Activated CD4-positive, CD25-positive, alpha-beta regulatory T cell treated with anti-CD3 and anti-CD28 coated beads, Interleukin-2, amount 50 U/mL, for 72 hours (primary cell): ENCODE data around the gene FRAS1.

ENCODE experiments used
- DNase-seq: peaks from one replicate; pipeline ENCODE4 v3.0.0; 2021

FRAS1 gene

GRCh38 chr4:78558410-78558809, 501.3 kb downstream of the FRAS1 start:
- DNase-seq, result no peak

- no peak for DNase-seq
Measured at GRCh38 chr4:78560296-78560963, 503.3 kb downstream of the FRAS1 start.

- DNase-seq, result no peak
Measured at GRCh38 chr4:78561677-78562076, 504.6 kb downstream of the FRAS1 start.

- no peak for DNase-seq
Measured at GRCh38 chr4:78562687-78563086, 505.6 kb downstream of the FRAS1 start.

GRCh38 chr4:78565971-78566372, 508.8 kb downstream of the FRAS1 start:
- DNase-seq, result no peak

DNA sequence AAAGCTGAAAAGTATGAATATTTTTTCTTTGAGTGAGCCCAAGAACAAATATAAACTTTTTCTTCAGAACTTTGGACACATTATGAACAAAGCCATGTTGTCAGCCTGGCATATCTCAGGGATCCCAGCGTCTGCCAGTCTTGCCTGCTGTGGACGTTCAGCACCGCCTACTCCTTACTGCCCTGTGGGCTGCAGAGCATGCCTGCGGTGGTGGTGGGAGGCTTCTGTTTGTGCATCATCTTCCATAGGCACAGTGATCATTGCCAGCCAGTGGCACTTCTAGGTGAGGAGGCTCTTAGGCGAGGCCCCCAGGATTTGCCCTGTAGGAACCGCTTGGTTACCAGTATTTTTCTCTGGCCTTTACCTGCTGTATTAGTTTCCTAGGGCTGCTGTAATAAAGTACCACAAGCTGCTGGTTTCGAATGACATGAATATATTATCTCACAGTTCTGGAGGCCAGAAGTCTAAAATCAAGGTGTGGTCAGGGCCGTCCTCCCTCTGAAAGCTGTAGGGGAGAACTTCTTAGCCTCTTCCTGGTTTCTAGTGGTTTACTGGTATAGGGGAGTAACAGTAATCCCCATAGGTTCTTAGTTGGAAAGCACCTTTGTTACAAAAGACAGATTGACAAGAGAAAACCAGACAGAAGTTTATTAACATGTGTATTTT, 509.8 kb downstream of the FRAS1 start:
- DNase-seq, result no peak

GRCh38 chr4:78567500-78568060, 510.5 kb downstream of the FRAS1 start:
- DNase-seq, result no peak

DNA sequence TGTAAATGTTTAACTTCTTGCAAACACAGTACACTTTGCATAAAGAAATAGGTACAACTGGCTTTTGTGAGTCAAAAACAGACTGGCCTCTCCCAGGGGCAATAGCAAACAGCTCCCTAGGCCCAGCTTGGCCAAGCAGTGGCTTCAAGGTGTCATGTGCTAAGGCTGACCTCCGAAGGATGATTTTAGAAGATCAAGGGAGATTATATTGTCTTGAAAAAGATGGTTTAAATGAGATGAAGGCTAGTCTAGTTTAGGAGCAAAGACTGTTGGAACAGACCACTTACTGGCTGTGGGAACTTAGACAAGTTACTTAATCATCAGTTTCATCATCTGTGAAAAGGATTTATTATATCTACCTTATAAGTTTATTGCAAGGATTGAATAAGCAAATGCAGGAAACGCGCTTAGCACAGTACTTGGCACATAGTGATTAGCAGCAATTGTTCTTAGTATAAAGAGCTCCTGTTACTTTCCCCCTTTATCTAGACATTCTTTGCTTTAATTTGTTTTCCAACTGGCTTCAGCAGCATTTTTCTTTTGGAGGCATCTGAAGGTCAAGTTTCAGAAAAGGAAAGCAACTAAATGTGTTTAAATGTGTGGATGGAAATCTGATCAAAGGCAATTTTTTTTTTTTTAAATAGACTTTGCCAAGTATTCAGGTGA, 511.6 kb downstream of the FRAS1 start:
- DNase-seq, result no peak

DNA sequence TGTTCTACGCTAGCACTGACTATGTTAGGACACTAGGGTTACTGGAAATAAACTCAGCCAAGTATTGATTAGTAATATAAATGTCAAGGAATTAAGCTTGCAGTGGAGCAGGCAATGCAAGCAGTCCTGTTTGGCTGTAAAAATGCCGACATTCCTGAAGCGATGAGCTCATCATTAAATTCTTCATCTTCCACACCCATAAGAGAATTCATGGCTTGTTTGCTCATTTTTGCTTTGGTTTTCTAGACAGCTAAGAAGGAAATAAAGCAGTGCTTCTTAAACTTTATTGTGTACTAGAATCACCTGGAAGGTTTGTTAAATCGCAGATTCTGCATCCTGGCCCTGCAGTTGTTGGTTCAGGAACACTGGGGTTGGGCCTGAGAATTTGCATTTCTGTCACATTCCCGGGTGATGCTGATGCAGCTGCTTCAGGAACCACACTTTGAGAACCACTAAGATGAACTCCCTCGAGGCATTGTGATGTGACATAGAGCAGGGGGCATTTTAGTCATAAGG, 512.2 kb downstream of the FRAS1 start:
- no peak for DNase-seq

DNA sequence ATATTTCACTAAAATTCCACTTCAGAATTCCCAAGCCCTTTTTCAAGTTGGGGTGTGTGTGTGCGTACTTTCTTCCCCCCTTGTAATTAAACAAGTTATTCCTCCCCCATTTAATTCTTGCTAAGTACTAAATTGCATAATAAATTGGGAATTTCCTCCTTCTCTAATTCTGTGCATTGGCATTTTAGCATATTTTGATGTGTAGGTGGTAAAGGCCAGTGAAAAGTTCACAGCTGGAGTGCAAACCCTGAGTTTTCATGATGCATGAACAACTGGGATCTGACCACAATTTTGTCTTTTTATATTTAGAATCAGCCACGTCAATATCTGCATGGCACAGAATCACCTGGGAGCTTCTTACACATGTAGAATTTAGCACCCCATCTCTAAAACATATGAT, 513.0 kb downstream of the FRAS1 start:
- DNase-seq, result no peak

DNA sequence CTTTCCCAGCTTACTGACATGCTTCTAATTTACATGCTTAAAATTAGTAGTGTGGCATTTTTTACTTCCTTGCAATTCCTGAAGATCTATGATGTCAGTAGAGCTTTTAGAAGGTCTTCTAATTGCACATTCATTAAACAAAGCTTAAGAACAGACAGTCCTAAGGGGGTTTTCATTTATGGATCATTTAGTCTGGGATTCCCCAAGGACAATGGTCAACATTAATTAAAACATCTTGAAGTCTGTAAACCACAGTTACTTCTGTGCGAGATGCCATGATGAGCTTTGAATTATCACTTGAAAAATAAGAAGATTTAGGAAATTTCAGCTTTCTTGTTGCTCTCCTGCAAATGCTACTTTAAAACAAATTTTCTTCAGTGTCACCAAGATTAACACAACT, 514.7 kb downstream of the FRAS1 start:
- no peak for DNase-seq

- no peak for DNase-seq
Measured at GRCh38 chr4:78578674-78579425, 521.7 kb downstream of the FRAS1 start.

DNA sequence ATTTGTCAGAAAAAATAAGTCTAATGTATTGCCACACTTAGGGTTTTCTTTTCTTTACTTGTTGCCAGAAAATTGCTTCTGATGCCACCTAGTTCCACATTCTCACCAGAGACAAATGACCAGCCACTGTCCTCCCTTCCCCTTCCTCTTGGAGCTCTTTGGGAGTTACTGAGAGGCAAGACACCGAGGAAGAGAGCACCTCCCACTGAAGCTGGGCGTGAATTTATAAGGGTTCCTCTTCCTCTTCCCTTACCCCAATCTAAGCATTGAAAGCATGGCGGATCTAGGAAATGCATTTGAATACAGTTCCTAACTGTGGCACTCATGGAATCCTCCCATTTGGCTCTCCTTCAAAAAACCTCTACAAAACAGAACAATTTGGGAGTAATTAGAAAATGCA, 524.5 kb downstream of the FRAS1 start:
- no peak for DNase-seq

GRCh38 chr4:78584863-78585547, 527.9 kb downstream of the FRAS1 start:
- DNase-seq, result no peak

- no peak for DNase-seq
Measured at GRCh38 chr4:78585633-78586032, 528.5 kb downstream of the FRAS1 start.

DNA sequence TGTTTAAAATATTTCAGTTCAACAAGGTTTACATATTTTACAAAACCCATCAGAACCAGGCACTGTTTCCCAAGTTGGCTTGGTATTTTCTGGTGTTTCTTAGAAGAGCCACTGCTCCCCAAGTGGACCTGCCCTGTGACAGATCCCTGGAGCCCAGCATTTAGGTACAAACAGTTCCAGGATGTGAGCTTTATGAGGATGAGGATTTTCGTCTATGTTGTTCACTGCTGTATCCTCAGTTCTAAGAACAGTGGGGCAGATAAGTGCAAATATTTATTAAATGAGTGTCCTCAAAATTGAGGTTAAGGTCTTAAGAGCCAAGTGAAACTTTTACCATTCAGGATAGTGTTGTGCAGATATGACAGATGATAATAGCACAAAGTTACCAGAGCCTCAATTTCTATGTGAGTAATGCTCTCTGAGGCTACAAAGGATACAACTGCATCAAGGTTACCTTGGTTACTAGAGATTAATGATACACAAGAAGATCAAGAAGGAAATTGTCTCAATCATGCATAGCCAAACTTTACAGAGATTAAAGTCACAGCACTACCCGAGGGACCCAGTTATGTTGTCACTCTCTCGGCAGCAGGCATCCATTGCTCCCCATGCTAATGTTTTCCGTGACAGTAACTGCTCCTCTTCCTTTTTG, 531.9 kb downstream of the FRAS1 start:
- no peak for DNase-seq

DNA sequence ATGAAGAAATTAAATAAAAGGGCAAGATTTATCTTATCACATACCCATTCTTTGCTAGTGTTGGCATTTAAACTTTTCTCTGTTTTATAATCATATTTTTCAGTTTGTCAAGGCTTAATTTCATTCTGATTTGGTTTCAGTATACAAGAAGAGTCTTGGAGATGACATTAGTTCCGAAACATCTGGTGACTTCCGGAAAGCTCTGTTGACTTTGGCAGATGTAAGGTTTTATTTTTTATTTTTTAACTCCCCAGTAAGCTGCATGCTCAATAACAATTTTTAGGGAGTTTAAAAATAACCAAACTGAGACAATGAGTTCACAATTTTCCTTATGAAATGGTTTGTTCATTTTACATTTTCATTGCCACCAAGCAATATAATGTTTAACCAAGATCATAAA, 534.3 kb downstream of the FRAS1 start:
- no peak for DNase-seq

- no peak for DNase-seq
Measured at GRCh38 chr4:78592088-78592783, 535.1 kb downstream of the FRAS1 start.
